Stimulated activated CD8-positive, alpha-beta memory T cell treated with anti-CD3 and anti-CD28 coated beads, Interleukin-4, amount 100 ng/mL, for 1 hour (primary cell): Measurements from ENCODE around the gene RXRA.

ENCODE experiments used
- DNase-seq, 2 donors: peaks; one replicate each; pipeline ENCODE4 v3.0.0-alpha.2; 2020; ENCODE audit warnings: low read depth in 2 of 2, low spot score in 1 of 2

The RXRA gene

GRCh38 chr9:134413112-134413715 is 87.0 kb downstream of the RXRA start:
- no peak for DNase-seq

- DNase-seq: no peak
Observed at GRCh38 chr9:134413890-134414623, 87.8 kb downstream of the RXRA start.

- no peak for DNase-seq
Observed at GRCh38 chr9:134414900-134415425, 88.7 kb downstream of the RXRA start.

GRCh38 chr9:134416385-134417015 is 90.2 kb downstream of the RXRA start:
- DNase-seq: no peak

- no peak for DNase-seq
Observed at GRCh38 chr9:134418354-134418753, 92.1 kb downstream of the RXRA start.

- no peak for DNase-seq
Observed at GRCh38 chr9:134419000-134419683, 92.9 kb downstream of the RXRA start.

GRCh38 chr9:134419684-134420076 is 93.4 kb downstream of the RXRA start:
- no peak for DNase-seq

GRCh38 chr9:134420281-134420845 is 94.1 kb downstream of the RXRA start:
- no peak for DNase-seq

GRCh38 chr9:134420974-134421432 is 94.7 kb downstream of the RXRA start:
- DNase-seq: no peak

- DNase-seq: no peak
Observed at GRCh38 chr9:134421888-134422287, 95.6 kb downstream of the RXRA start.

GRCh38 chr9:134422301-134423090 is 96.2 kb downstream of the RXRA start:
- no peak for DNase-seq

- DNase-seq: no peak
Observed at GRCh38 chr9:134423166-134423565, 96.9 kb downstream of the RXRA start.

GRCh38 chr9:134423749-134424148 is 97.5 kb downstream of the RXRA start:
- DNase-seq: no peak

- no peak for DNase-seq
Observed at GRCh38 chr9:134424818-134425217, 98.6 kb downstream of the RXRA start.

- DNase-seq: no peak
Observed at GRCh38 chr9:134425401-134425800, 99.1 kb downstream of the RXRA start.

- DNase-seq: no peak
Observed at GRCh38 chr9:134425812-134426211, 99.6 kb downstream of the RXRA start.

- DNase-seq: no peak
Observed at GRCh38 chr9:134426436-134426835, 100.2 kb downstream of the RXRA start.

- no peak for DNase-seq
Observed at GRCh38 chr9:134427153-134427782, 101.0 kb downstream of the RXRA start.

- no peak for DNase-seq
Observed at GRCh38 chr9:134428559-134428958, 102.3 kb downstream of the RXRA start.

- no peak for DNase-seq
Observed at GRCh38 chr9:134429007-134429406, 102.8 kb downstream of the RXRA start.
